ENCODE data around the gene TMEM248.
"Not testable (repeated sequence)": the region's sequence is repeated elsewhere in the genome, so short reads cannot be mapped to it uniquely, and the experiment has no call there.

The TMEM248 gene

GRCh38 chr7:66911191-66911590, 9.8 kb upstream of the TMEM248 start:
- DNase-seq = not testable (repeated sequence)

GRCh38 chr7:66912195-66912594, 8.8 kb upstream of the TMEM248 start:
- DNase-seq = no peak

GRCh38 chr7:66913118-66914037, 7.6 kb upstream of the TMEM248 start:
- no peak for DNase-seq

- DNase-seq = not testable (repeated sequence)
Measured at GRCh38 chr7:66917904-66918303, 3.1 kb upstream of the TMEM248 start.

- DNase-seq = no peak
Measured at GRCh38 chr7:66919304-66919703, 1.7 kb upstream of the TMEM248 start.

GRCh38 chr7:66919704-66920103, 1.3 kb upstream of the TMEM248 start:
- no peak for DNase-seq

- DNase-seq = no peak
Measured at GRCh38 chr7:66920256-66920655, 769 bp upstream of the TMEM248 start.

- peak; percentile 11 for DNase-seq
Measured at GRCh38 chr7:66921396-66921917, 432 bp downstream of the TMEM248 start.

GRCh38 chr7:66921918-66922486, 977 bp downstream of the TMEM248 start:
- no peak for DNase-seq

GRCh38 chr7:66925255-66925654, 4.2 kb downstream of the TMEM248 start:
- DNase-seq = no peak

- no peak for DNase-seq
Measured at GRCh38 chr7:66927348-66927948, 6.4 kb downstream of the TMEM248 start.

- DNase-seq = no peak
Measured at GRCh38 chr7:66928388-66928787, 7.4 kb downstream of the TMEM248 start.

- DNase-seq = no peak
Measured at GRCh38 chr7:66929165-66929564, 8.1 kb downstream of the TMEM248 start.

GRCh38 chr7:66929935-66930334, 8.9 kb downstream of the TMEM248 start:
- DNase-seq = no peak

- no peak for DNase-seq
Measured at GRCh38 chr7:66930341-66930740, 9.3 kb downstream of the TMEM248 start.

GRCh38 chr7:66933469-66933868, 12.4 kb downstream of the TMEM248 start:
- DNase-seq = no peak

- no peak for DNase-seq
Measured at GRCh38 chr7:66937940-66938339, 16.9 kb downstream of the TMEM248 start.

- no peak for DNase-seq
Measured at GRCh38 chr7:66939325-66939724, 18.3 kb downstream of the TMEM248 start.

GRCh38 chr7:66946545-66946944, 25.5 kb downstream of the TMEM248 start:
- no peak for DNase-seq

GRCh38 chr7:66948480-66949109, 27.6 kb downstream of the TMEM248 start:
- DNase-seq = no peak

GRCh38 chr7:66950311-66950710, 29.3 kb downstream of the TMEM248 start:
- no peak for DNase-seq

GRCh38 chr7:66950763-66951162, 29.7 kb downstream of the TMEM248 start:
- no peak for DNase-seq

- no peak for DNase-seq
Measured at GRCh38 chr7:66952343-66953043, 31.5 kb downstream of the TMEM248 start.
